ENCODE data around the gene CCN5.

The CCN5 gene

GRCh38 chr20:44727651-44728050 lies 12.5 kb downstream of the CCN5 start:
- TF ChIP-seq CTCF (IDR thresholded peaks at IDR 0.05; ENCODE audit: poor library complexity, severe bottlenecking), result no peak
- H3K27ac ChIP-seq (ENCODE audit: poor library complexity, severe bottlenecking), result peak overlapping the region; percentile 91
- ATAC-seq (ENCODE audit: low read depth) (no peak), DNase-seq (ENCODE audit: low spot score) (no peak)
- H3K27me3 ChIP-seq (ENCODE audit: insufficient read depth, poor library complexity, severe bottlenecking), result no peaks in the 10 kb centered on the region
- H3K4me3 ChIP-seq (ENCODE audit: severe bottlenecking), result no peak overlapping the region
- H3K4me1 ChIP-seq (ENCODE audit: insufficient read depth, poor library complexity, severe bottlenecking), result peaks cover 39% of the 10 kb centered on the region
- no peaks in the 10 kb centered on the region for H3K36me3 ChIP-seq (ENCODE audit: low read depth)
- no peaks in the 10 kb centered on the region for H3K9me3 ChIP-seq (ENCODE audit: severe bottlenecking)

GRCh38 chr20:44728801-44729443 lies 13.8 kb downstream of the CCN5 start:
- Histone ChIP-seq H3K36me3 (ENCODE audit: low read depth) (no peaks in the 10 kb centered on the region), H3K4me1 (ENCODE audit: insufficient read depth, poor library complexity, severe bottlenecking) (peaks cover 40% of the 10 kb centered on the region), H3K9me3 (ENCODE audit: severe bottlenecking) (no peaks in the 10 kb centered on the region), H3K27me3 (ENCODE audit: insufficient read depth, poor library complexity, severe bottlenecking) (no peaks in the 10 kb centered on the region), H3K27ac (ENCODE audit: poor library complexity, severe bottlenecking) (peak overlapping the region; percentile 91), H3K4me3 (ENCODE audit: severe bottlenecking) (no peak overlapping the region)
- TF ChIP-seq CTCF (IDR thresholded peaks at IDR 0.05; ENCODE audit: poor library complexity, severe bottlenecking), result no peak
- DNase-seq (ENCODE audit: low spot score), result peak; percentile 100
- peak; percentile 88 for ATAC-seq (ENCODE audit: low read depth)

GRCh38 chr20:44730441-44730840 lies 15.3 kb downstream of the CCN5 start:
- no peak for TF ChIP-seq CTCF (IDR thresholded peaks at IDR 0.05; ENCODE audit: poor library complexity, severe bottlenecking)
- ATAC-seq (ENCODE audit: low read depth), result peak; percentile 50
- Histone ChIP-seq H3K4me3 (ENCODE audit: severe bottlenecking) (no peak overlapping the region), H3K27ac (ENCODE audit: poor library complexity, severe bottlenecking) (peak overlapping the region; percentile 91), H3K9me3 (ENCODE audit: severe bottlenecking) (no peaks in the 10 kb centered on the region), H3K27me3 (ENCODE audit: insufficient read depth, poor library complexity, severe bottlenecking) (no peaks in the 10 kb centered on the region), H3K4me1 (ENCODE audit: insufficient read depth, poor library complexity, severe bottlenecking) (peaks cover 43% of the 10 kb centered on the region), H3K36me3 (ENCODE audit: low read depth) (no peaks in the 10 kb centered on the region)
- DNase-seq (ENCODE audit: low spot score), result no peak

- H3K36me3 ChIP-seq (ENCODE audit: low read depth), result no peaks in the 10 kb centered on the region
- H3K4me3 ChIP-seq (ENCODE audit: severe bottlenecking), result no peak overlapping the region
- ATAC-seq (ENCODE audit: low read depth) (no peak), DNase-seq (ENCODE audit: low spot score) (no peak)
- H3K4me1 ChIP-seq (ENCODE audit: insufficient read depth, poor library complexity, severe bottlenecking), result peaks cover 44% of the 10 kb centered on the region
- H3K27me3 ChIP-seq (ENCODE audit: insufficient read depth, poor library complexity, severe bottlenecking), result no peaks in the 10 kb centered on the region
- no peaks in the 10 kb centered on the region for H3K9me3 ChIP-seq (ENCODE audit: severe bottlenecking)
- peak overlapping the region; percentile 91 for H3K27ac ChIP-seq (ENCODE audit: poor library complexity, severe bottlenecking)
- TF ChIP-seq CTCF (IDR thresholded peaks at IDR 0.05; ENCODE audit: poor library complexity, severe bottlenecking), result no peak
Observed at GRCh38 chr20:44731657-44732056, 16.5 kb downstream of the CCN5 start.

- Histone ChIP-seq H3K4me1 (ENCODE audit: insufficient read depth, poor library complexity, severe bottlenecking) (peaks cover 44% of the 10 kb centered on the region), H3K4me3 (ENCODE audit: severe bottlenecking) (no peak overlapping the region), H3K27me3 (ENCODE audit: insufficient read depth, poor library complexity, severe bottlenecking) (no peaks in the 10 kb centered on the region), H3K27ac (ENCODE audit: poor library complexity, severe bottlenecking) (peak overlapping the region; percentile 91), H3K9me3 (ENCODE audit: severe bottlenecking) (no peaks in the 10 kb centered on the region), H3K36me3 (ENCODE audit: low read depth) (no peaks in the 10 kb centered on the region)
- no peak for DNase-seq (ENCODE audit: low spot score)
- ATAC-seq (ENCODE audit: low read depth), result no peak
- no peak for TF ChIP-seq CTCF (IDR thresholded peaks at IDR 0.05; ENCODE audit: poor library complexity, severe bottlenecking)
Observed at GRCh38 chr20:44732327-44732726, 17.2 kb downstream of the CCN5 start.

Data from RWPE2 (cell line).